ENCODE data around the gene LRRC3.
A peak's percentile ranks its signal among the peaks of the same experiment; 100 is the strongest.

The LRRC3 gene

GRCh38 chr21:44423941-44424607, 31.2 kb upstream of the LRRC3 start:
- DNase-seq (ENCODE audit: low read depth in 4 of 4, low spot score in 1 of 4) = no peak

- no peak for DNase-seq (ENCODE audit: low read depth in 4 of 4, low spot score in 1 of 4)
Measured at GRCh38 chr21:44424608-44425306, 30.6 kb upstream of the LRRC3 start.

DNA sequence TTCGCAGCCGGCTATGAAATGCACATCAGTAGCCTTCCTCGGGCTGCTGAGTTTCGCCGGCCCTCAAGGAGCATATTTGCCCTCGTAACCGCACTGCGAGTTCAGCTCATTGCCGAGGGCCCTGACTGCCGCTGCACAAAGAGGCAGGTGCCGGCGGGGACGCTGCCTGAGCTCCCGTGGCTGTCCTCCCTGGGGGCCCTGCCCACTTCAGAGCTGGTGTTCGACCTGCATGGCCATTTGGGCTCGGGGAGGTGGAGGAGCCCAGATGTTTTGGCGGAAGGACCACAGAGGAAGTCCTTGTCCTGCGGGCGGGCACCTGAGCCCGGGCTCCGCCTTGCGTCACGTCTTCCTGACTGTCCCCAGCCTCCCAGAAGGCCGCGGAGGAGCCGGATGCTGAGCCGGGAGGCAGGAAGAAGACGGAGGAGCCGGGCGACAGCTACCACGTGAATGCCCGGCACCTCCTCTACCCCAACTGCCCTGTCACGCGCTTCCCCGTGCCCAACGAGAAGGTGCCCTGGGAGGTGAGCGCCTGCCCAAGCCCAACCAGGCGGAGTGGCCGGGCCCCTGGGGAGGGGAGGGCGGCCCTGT, 29.9 kb upstream of the LRRC3 start:
- DNase-seq (ENCODE audit: low read depth in 4 of 4, low spot score in 1 of 4) = no peak

- no peak for DNase-seq (ENCODE audit: low read depth in 4 of 4, low spot score in 1 of 4)
Measured at GRCh38 chr21:44425895-44426662, 29.2 kb upstream of the LRRC3 start.

DNA sequence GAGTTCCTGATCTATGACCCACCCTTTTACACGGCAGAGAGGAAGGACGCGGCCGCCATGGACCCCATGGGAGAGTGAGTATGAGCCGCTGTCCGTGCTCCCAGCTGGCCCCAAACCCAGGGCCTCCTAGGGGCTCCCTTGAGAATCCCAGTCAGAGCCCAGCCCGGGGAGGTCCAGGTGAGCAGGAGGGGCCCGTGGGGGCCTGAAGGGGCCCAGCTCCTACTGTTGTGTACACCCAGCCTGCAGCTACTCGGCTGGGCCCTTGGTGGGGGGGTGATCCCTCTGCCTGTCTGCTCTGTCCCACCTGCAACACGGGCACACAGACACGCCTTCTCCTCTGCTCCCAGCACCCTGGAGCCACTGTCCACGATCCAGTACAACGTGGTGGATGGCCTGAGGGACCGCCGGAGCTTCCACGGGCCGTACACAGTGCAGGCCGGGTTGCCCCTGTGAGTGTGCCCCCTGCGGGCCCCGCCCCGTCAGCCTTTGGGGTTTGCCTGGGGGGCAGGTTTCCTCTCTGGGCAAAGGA, 28.6 kb upstream of the LRRC3 start:
- no peak for DNase-seq (ENCODE audit: low read depth in 4 of 4, low spot score in 1 of 4)

DNA sequence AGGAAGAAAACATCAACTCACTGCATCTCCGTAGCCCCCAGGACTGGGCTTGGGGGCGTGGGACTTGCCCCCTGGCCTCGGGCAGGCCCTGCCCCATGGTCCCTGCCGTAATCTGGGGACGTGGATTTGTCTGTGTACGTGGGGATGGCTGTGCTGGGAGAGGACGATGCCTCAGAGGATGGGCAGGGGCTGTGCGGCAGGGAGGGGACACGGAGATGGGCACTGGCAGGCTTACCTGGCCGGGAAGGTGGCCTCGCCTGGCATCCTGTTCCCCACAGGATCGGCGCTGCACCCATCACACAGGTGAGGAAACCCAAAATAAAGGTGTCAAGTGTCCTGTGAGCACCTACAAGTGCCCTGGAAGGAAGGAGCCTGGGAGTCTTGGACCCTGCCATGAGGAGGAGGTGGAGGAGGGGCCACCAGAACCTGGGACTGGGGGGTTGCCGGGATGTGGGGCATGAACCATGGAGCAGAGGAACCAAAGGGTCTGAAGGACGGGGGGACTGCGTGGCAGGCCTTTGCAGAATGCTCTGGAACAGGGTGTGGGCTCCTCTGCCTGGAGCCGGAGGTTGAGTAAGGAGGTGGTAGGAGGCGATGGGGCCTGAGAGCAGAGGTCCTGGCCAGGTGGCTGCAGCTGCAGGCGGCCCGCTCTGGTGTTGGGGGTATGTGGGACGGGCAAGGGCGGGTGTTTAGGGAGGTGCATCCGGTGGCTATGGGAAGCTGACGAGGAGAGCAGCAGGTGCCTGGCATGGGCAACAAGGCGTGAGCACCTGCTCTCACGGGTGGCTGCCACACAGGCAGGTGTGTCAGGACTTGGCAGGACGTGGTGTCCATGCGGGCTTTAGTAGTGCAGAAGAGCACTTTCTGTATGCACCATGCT, 27.8 kb upstream of the LRRC3 start:
- DNase-seq (ENCODE audit: low read depth in 4 of 4, low spot score in 1 of 4) = no peak

- DNase-seq (ENCODE audit: low read depth in 4 of 4, low spot score in 1 of 4) = peak in 2 of 4 experiments; percentile 4 to 6
Measured at GRCh38 chr21:44428281-44428960, 26.9 kb upstream of the LRRC3 start.

GRCh38 chr21:44429894-44430293, 25.4 kb upstream of the LRRC3 start:
- DNase-seq (ENCODE audit: low read depth in 4 of 4, low spot score in 1 of 4) = no peak

- no peak for DNase-seq (ENCODE audit: low read depth in 4 of 4, low spot score in 1 of 4)
Measured at GRCh38 chr21:44431300-44431699, 24.0 kb upstream of the LRRC3 start.

GRCh38 chr21:44432841-44433790, 22.2 kb upstream of the LRRC3 start:
- DNase-seq (ENCODE audit: low read depth in 4 of 4, low spot score in 1 of 4) = no peak

DNA sequence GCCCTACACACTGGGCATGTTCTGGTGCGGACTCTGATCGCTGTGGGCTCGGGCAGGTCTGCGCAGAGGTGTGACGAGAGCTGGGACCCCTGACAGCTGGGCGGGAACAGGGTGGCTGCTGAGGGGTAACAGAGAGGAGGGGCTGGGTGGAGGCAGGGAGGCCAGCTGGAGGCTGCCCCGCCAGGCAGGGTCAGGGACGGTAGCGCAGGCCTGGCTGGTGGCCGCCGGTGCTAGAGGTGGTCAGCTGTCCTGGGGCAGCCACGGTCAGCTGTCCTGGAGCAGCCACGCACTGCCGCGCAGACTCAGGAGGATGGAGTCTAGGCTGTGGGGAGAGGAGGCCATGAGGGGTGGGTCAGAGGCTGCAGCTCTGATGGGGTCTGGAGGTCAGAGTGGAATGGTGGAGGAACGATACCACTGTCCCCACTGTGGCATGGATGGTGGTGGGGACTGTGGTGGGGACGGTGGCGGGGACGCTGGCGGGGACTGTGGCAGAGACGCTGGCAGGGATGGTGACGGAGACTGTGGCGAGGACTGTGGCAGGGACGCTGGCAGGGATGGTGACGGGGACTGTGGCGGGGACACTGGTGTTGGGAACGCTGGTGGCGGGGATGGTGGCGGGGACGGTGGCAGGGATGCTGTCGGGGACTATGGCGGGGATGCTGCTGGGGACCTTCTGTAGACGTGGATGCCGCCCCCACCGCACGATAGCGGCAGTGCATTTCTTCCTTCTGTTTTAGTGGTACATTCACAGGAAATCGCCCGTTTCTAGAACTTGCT, 21.3 kb upstream of the LRRC3 start:
- DNase-seq (ENCODE audit: low read depth in 4 of 4, low spot score in 1 of 4) = no peak

- no peak for DNase-seq (ENCODE audit: low read depth in 4 of 4, low spot score in 1 of 4)
Measured at GRCh38 chr21:44434568-44434925, 20.8 kb upstream of the LRRC3 start.

DNA sequence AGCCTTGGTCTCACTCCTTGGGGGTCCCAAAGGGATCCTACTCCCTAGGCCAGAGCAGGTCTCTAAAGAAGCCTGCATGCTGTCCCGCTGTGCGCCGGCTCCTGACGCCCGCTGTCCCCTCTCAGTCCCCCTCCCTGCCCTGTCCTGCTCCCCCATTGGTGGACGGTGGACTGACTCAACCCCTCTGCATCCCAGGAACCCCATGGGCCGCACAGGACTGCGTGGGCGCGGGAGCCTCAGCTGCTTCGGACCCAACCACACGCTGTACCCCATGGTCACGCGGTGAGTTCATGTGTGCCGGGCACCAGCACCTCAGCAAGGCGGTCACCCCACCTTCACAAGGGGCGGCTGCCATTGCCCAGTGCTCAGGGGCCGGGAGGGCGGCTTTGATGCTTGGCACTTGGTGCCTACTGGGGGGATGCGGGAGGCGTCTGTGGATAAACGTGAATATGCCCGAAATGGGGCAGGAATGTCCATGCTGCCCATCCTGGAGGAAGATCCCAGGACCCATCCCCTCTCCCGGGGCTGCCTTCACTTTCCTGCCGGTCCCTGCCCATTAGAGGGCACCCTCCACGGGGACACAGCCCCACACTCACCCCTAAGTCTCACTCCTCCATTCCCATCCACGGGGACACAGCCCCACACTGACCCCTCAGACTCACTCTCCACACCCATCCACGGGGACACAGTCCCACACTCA, 20.2 kb upstream of the LRRC3 start:
- no peak for DNase-seq (ENCODE audit: low read depth in 4 of 4, low spot score in 1 of 4)

DNA sequence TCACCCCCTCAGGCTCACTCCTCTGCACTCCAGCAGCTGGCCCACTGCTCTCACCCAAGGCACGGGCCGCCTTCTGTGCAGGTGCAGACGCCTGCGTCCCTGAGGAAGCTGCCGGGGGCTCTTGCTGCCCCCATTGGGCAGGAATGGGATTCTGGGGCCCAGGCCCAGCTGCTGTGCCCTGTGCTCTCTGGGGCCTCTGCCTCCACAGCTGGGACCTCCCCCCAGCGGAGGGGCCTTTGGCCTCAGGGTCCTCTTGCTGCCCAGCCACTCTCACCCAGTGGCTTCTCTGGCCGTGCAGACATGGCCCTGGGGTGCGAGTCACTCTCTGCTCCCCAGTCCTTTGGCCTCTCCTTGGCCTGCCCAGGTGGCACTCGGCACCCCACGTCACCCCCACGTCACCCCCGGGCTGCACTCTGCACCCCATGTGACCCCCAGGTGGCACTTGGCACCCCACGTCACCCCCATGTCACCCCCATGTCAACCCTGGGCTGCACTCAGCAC, 19.1 kb upstream of the LRRC3 start:
- no peak for DNase-seq (ENCODE audit: low read depth in 4 of 4, low spot score in 1 of 4)

DNA sequence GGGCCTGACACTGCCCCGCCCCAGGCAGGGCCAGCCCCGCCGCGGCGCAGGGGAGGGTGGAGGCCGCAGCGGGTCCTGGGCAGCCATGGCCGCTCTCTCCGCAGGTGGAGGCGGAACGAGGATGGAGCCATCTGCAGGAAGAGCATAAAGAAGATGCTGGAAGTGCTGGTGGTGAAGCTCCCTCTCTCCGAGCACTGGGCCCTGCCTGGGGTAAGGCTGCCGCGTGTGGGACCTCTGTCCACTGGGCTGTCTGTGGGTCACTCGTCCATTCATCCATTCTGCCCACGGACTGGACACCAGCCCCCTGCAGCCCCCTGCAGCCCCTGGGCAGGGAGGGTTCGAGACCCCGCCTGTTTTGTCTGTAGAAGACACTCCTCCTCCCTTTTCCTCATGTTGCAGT, 18.4 kb upstream of the LRRC3 start:
- DNase-seq (ENCODE audit: low read depth in 4 of 4, low spot score in 1 of 4) = no peak

GRCh38 chr21:44437371-44437695, 18.0 kb upstream of the LRRC3 start:
- no peak for DNase-seq (ENCODE audit: low read depth in 4 of 4, low spot score in 1 of 4)

DNA sequence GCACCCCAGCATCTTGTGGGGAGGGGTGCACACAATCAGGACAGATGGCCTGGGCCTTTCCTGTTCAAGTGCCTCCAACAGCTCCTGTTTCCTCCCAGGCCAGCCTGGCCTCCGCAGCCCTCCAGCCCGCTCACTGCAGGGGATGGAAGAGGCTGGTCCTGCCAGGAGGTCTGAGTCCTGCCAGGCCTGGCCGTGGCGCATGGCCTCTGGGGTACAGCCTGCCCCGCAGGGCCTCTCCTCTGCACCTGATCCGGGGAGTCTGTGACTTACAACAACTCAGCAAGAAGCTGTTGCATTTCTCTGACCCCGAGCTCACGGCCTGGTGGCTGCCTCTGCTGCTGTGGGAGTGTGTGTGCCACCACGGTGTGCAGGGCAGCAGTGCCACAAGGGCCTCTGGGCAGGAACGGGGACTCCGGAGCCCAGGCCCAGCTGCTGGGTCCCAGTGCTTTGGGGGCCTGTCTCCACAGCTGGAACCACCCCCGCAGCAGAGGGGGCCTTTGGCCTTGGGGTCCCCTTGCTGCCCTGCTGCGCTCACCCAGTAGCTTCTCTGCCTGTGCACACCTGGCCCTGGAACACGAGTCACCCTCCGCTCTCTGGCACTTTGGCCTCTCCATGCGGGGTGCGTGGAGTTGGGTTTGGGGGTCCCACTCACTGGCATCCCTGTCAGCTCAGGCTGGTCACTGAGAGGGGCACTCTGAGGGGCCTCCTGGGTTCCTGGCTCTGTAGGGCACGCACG, 17.4 kb upstream of the LRRC3 start:
- no peak for DNase-seq (ENCODE audit: low read depth in 4 of 4, low spot score in 1 of 4)
